MM.1S (cell line): ENCODE results near the gene KIAA0513.

Source experiments
- CTCF ChIP-seq: fragments of 300-600 bp; sonication (generic); IDR thresholded peaks from 2 replicates; pipeline ENCODE4 v1.5.1; 2016; ENCODE audit warnings: antibody characterized with exemption, low read length, mixed read lengths
- EZH2 ChIP-seq: fragments of 300-600 bp; sonication (generic); optimal IDR thresholded peaks from 2 replicates; pipeline ENCODE3; 2017; ENCODE audit warnings: low read depth, mild to moderate bottlenecking, antibody characterized with exemption, low read length, mixed read lengths

GRCh38 chr16:85092851-85093250 lies 65.3 kb downstream of the KIAA0513 start:
- no peak for TF ChIP-seq CTCF
- TF ChIP-seq EZH2: no peak
